ENCODE measurements around the gene PHC2. TPM values are rescaled to one million over a fixed set of nuclear protein-coding genes. Genes with fewer than 3 reads are reported as not detected.

The PHC2 gene
- total and polyA plus RNA-seq, 2 of the 13 experiments (the other 11 are each of a cell fraction or from before 2014, with no cell fraction given): 52.5 to 84.9 TPM

GRCh38 chr1:33433509-33434362, 2.8 kb upstream of the PHC2 start (continued):
- TF ChIP-seq FOXA1 (IDR thresholded peaks at IDR 0.05): no peak
- peak; percentile 40; the same call in 1 of the 2 replicates for TF ChIP-seq FOXA1 (CRISPR knock-in tag; IDR thresholded peaks at IDR 0.05)
- TF ChIP-seq BCLAF1 (IDR thresholded peaks at IDR 0.05): no peak
- TF ChIP-seq FOSL2 (CRISPR knock-in tag; IDR thresholded peaks at IDR 0.05): peak; percentile 98
- TF ChIP-seq CREB1 (IDR thresholded peaks at IDR 0.05): peak; percentile 53; the same call in 1 of the 2 replicates
- TF ChIP-seq CREB1 (CRISPR knock-in tag; IDR thresholded peaks at IDR 0.05): peak; percentile 67
- peak; percentile 70 for TF ChIP-seq PATZ1 (CRISPR knock-in tag; IDR thresholded peaks at IDR 0.05)
- TF ChIP-seq GATAD2A (CRISPR knock-in tag; IDR thresholded peaks at IDR 0.05): peak; percentile 70
- TF ChIP-seq ETV6 (CRISPR knock-in tag; conservative IDR thresholded peaks at IDR 0.05): no peak
- TF ChIP-seq HHEX (CRISPR knock-in tag; IDR thresholded peaks at IDR 0.05): peak; percentile 42; the same call in 1 of the 2 replicates
- peak; percentile 31; the same call in 1 of the 2 replicates for TF ChIP-seq GABPB1 (CRISPR knock-in tag; IDR thresholded peaks at IDR 0.05)
- TF ChIP-seq NR1H2 (CRISPR knock-in tag; IDR thresholded peaks at IDR 0.05; ENCODE audit: borderline replicate concordance, low read depth): no peak
- TF ChIP-seq KAT8 (CRISPR knock-in tag; IDR thresholded peaks at IDR 0.05): 0 out of 2 replicates have a peak, but pooled peaks have one; percentile 47
- no peak for TF ChIP-seq ZNF549 (CRISPR knock-in tag; IDR thresholded peaks at IDR 0.05)
- TF ChIP-seq SRSF4 (IDR thresholded peaks at IDR 0.05; ENCODE audit: low read depth, low read length, poor library complexity, severe bottlenecking): no peak

All from HepG2 (cell line).